Tibial artery (tissue), 4 donors: ENCODE results near the gene CLDN14.

ENCODE experiments used
- DNase-seq, 2 donors: peaks; one replicate each; pipeline ENCODE4 v3.0.0-alpha.2; 2019
- H3K27ac ChIP-seq, 2 donors: fragments of 200-600 bp; sonication (generic) in 1 of 2; 1 replicate in 1 of 2; 2 replicates in 1 of 2; pipeline ENCODE4 v1.5.1; 2018 to 2019; ENCODE audit warnings: mild to moderate bottlenecking in 1 of 2
- H3K27me3 ChIP-seq, 2 donors: fragments of 200-600 bp; sonication (generic) in 1 of 2; one replicate each; pipeline versions ENCODE4 v1.5.1 to v1.6.0; 2016 to 2019
- H3K36me3 ChIP-seq, 3 donors: fragments of 200-600 bp; sonication (generic) in 2 of 3; one replicate each; pipeline ENCODE4 v1.5.1; 2016 to 2019; ENCODE audit warnings: mild to moderate bottlenecking in 2 of 3
- H3K4me1 ChIP-seq, 4 donors: fragments of 200-600 bp; sonication (generic) in 2 of 4; 1 replicate in 3 of 4; 2 replicates in 1 of 4; pipeline ENCODE4 v1.5.1; 2016 to 2019
- H3K4me3 ChIP-seq, 2 donors: fragments of 200-600 bp; sonication (generic) in 1 of 2; 1 replicate in 1 of 2; 2 replicates in 1 of 2; pipeline ENCODE4 v1.5.1; 2018 to 2019; ENCODE audit warnings: mild to moderate bottlenecking in 2 of 2
- H3K9me3 ChIP-seq, 3 donors: fragments of 200-600 bp; sonication (generic) in 1 of 3; one replicate each; pipeline ENCODE4 v1.5.1; 2016 to 2019
- intact Hi-C: fragments of 100-400 bp; cut with DNase I; formaldehyde crosslinking; loops from one replicate; pipeline ENCODE4 v1.15.0; 2023; ENCODE audit warnings: low total_unique reads
- TF ChIP-seq, protein P1 (sequence below), 2 experiments: fragments of 200-600 bp in 1 of 2; fragments of 450-650 bp in 1 of 2; IDR thresholded peaks; one replicate each; pipeline ENCODE4 v1.5.1; 2017 to 2019; ENCODE audit warnings: antibody characterized with exemption in 2 of 2, mild to moderate bottlenecking in 1 of 2, moderate library complexity in 1 of 2

The CLDN14 gene, protein sequence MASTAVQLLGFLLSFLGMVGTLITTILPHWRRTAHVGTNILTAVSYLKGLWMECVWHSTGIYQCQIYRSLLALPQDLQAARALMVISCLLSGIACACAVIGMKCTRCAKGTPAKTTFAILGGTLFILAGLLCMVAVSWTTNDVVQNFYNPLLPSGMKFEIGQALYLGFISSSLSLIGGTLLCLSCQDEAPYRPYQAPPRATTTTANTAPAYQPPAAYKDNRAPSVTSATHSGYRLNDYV

DNA sequence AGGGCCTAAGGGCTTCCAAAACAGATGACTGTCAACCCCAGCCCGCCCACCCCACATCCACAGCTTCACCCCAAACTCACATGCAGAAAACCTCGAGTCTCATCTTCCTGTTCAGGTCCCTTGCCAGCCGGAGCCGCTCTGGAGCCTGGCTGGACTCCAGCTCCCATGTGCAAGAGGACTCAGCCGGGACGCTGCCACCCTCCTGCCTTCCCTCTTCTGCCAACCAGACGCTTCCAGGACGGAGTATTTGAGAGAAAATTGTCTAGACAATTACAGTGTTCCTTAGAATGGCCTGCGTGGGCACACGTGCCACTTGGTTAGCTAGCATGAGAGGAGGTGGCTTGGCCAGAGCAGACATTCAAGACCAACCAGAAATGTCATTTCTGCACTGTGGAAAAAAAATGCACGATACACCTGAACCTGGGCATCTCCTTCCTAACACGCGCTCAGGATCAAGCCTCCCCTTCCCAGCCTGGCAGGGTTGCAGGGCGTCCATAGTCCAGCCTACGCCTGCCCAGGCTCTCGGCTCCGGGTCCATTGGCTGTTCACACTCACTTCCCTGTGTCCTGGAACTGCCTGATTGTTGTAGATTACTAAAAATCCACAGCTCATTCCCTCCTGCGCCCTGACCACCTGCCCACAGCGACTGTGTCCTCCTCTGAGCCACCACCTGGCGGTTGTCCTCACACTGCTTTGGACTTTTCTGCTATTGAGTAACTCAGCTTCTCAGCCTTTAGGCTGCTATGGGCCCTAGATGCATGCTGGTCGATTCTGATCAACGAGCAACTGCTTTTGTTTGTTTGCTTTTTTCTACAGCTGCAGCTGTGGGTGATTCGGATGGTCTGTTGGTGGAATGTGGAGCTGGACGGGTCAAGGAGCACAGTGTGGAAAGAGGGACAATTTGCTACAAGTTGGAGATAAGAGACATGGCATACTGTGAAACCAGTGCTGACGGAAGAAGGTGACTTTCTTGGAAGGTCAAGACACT is at the start of gene CLDN14:
Gene CLDN14, minus strand, starts transcription at position 708 of the 988 bp plus-strand sequence. CDS start 18,427 bp downstream, outside the sequence.
- peak in 1 of 2 donors; percentile 76 for DNase-seq
- H3K27ac ChIP-seq, result peak within 1 kb of the TSS in 1 of 2 donors; percentile 47
- peaks cover 0 to 12% (median 8%) of the 10 kb centered on the region in 4 donors for H3K4me1 ChIP-seq
- H3K9me3 ChIP-seq, result no peaks in the 10 kb centered on the region
- no peaks in the 10 kb centered on the region for H3K27me3 ChIP-seq
- intact Hi-C loops, result no loop called here
- H3K4me3 ChIP-seq, result peak within 1 kb of the TSS in 1 of 2 donors; percentile 14
- H3K36me3 ChIP-seq, result no peaks in the 10 kb centered on the region
- TF ChIP-seq, protein P1, sequence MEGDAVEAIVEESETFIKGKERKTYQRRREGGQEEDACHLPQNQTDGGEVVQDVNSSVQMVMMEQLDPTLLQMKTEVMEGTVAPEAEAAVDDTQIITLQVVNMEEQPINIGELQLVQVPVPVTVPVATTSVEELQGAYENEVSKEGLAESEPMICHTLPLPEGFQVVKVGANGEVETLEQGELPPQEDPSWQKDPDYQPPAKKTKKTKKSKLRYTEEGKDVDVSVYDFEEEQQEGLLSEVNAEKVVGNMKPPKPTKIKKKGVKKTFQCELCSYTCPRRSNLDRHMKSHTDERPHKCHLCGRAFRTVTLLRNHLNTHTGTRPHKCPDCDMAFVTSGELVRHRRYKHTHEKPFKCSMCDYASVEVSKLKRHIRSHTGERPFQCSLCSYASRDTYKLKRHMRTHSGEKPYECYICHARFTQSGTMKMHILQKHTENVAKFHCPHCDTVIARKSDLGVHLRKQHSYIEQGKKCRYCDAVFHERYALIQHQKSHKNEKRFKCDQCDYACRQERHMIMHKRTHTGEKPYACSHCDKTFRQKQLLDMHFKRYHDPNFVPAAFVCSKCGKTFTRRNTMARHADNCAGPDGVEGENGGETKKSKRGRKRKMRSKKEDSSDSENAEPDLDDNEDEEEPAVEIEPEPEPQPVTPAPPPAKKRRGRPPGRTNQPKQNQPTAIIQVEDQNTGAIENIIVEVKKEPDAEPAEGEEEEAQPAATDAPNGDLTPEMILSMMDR (IDR thresholded peaks at IDR 0.05), result no peak

DNA sequence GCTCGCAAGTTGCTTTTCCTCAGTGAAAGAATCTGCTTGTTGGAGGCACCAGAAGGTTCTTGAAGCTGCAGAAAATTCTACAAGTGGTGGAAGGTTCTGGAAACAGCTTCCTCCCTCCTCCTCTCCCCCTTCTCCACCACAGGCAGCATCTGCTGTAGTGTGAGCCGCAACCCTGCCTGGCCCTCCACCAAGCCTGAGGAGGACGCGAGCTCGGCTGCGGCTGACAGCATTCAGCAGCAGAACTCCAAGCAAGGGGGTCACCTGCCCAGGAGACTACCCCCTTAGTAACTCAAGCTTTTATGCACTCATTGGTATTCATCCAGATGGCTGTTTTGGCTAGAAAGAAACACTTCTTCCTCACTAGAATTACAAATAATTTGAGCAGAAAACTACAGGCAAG is 48.8 kb upstream of the CLDN14 start:
- intact Hi-C loops, result no loop called here

DNA sequence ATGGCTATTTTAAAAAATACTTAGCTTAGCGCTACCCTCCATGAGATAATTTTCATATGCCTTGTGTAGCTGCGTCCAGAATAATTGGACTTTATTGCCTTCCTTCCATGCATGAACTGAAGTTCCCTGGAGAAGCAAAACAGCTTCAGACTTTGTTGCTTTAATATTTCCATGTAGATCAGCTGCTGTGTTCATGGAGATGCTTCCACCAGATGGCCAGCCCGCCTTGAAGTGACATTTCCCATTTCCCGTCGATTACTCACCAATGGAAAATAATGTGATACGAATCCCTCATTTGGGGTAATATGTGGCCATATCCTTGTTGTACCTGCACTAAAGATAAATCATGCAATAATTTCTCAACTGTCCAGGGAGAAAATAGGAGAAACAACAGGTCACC is 47.4 kb upstream of the CLDN14 start:
- peaks cover 0 to 23% of the 10 kb centered on the region in 2 donors for H3K27me3 ChIP-seq
- no peak for DNase-seq
- H3K36me3 ChIP-seq, result no peaks in the 10 kb centered on the region
- H3K4me1 ChIP-seq, result peaks cover 0 to 7% (median 0%) of the 10 kb centered on the region in 4 donors
- TF ChIP-seq, protein P1 (IDR thresholded peaks at IDR 0.05), result no peak
- no peak overlapping the region for H3K27ac ChIP-seq
- intact Hi-C loops, result no loop called here
- H3K4me3 ChIP-seq, result no peak overlapping the region
- no peaks in the 10 kb centered on the region for H3K9me3 ChIP-seq

More for the DNA sequence above, 48.8 kb upstream of the CLDN14 start:
- H3K36me3 ChIP-seq, result no peaks in the 10 kb centered on the region
- no peak overlapping the region for H3K27ac ChIP-seq
- peaks cover 0 to 7% (median 0%) of the 10 kb centered on the region in 4 donors for H3K4me1 ChIP-seq
- peaks cover 0 to 31% of the 10 kb centered on the region in 2 donors for H3K27me3 ChIP-seq
- H3K4me3 ChIP-seq, result no peak overlapping the region
- DNase-seq, result no peak
- TF ChIP-seq, protein P1 (IDR thresholded peaks at IDR 0.05), result no peak
- no peaks in the 10 kb centered on the region for H3K9me3 ChIP-seq

DNA sequence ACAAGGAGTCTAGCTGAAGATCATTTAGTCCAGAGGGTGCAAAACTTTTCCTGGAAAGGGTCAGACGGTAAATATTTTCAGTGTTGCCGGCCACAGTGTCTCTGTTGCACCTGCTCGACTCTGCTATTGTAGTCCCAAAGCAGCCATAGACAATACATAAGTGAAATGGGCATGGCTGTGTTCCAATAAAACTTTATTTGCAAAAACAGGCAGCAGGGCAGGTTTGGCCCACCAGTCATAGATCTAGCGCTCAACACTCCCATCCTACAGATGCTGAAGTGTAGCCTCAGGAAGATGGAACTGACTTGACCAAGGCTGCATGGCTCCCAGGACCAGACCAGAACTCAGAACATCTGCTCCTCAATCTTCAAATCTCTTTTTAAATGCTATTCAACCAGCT is 46.2 kb upstream of the CLDN14 start:
- no peak overlapping the region for H3K4me3 ChIP-seq
- peaks cover 0 to 24% of the 10 kb centered on the region in 2 donors for H3K27me3 ChIP-seq
- no peaks in the 10 kb centered on the region for H3K9me3 ChIP-seq
- peaks cover 0 to 7% (median 0%) of the 10 kb centered on the region in 4 donors for H3K4me1 ChIP-seq
- H3K36me3 ChIP-seq, result no peaks in the 10 kb centered on the region
- TF ChIP-seq, protein P1 (IDR thresholded peaks at IDR 0.05), result no peak
- intact Hi-C loops, result no loop called here
- no peak for DNase-seq
- no peak overlapping the region for H3K27ac ChIP-seq

DNA sequence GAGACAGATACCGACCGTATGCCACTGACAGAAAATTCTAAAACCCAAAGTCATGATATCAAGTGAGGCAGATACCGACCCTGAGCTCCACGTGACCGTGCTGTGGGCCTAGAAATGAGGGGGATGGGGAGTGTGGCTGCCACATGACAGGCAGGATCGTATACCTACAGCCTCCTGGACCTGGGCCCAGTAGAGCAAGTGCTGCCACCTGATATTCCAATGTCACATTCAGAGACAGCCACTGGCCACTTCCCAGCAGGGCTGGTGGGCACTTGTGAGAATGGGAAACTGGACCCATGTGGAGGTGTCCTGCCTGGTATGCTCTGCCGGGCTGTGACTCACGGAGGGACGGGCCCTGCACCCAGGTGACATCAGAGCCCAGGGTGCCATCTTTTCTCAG is 44.6 kb upstream of the CLDN14 start:
- no peak for DNase-seq
- H3K4me1 ChIP-seq, result no peaks in the 10 kb centered on the region
- TF ChIP-seq, protein P1 (IDR thresholded peaks at IDR 0.05), result no peak
- no peaks in the 10 kb centered on the region for H3K36me3 ChIP-seq
- H3K27me3 ChIP-seq, result peaks cover 0 to 22% of the 10 kb centered on the region in 2 donors
- no peaks in the 10 kb centered on the region for H3K9me3 ChIP-seq
- no peak overlapping the region for H3K27ac ChIP-seq
- no peak overlapping the region for H3K4me3 ChIP-seq
- intact Hi-C loops, result no loop called here
